GM12875 (cell line): ENCODE data around the gene MAP2.

Experiments used
- H3K4me3 ChIP-seq: one replicate; pipeline ENCODE4 v1.5.1; 2011; ENCODE audit warnings: low read depth, low read length, control low read depth
- CTCF ChIP-seq: IDR thresholded peaks from 2 replicates; pipeline ENCODE4 v1.5.1; 2011; ENCODE audit warnings: low read depth, mild to moderate bottlenecking, control low read depth, inconsistent platforms, low read length, moderate library complexity, borderline replicate concordance; ENCODE audit not compliant: insufficient read depth

Gene MAP2

DNA sequence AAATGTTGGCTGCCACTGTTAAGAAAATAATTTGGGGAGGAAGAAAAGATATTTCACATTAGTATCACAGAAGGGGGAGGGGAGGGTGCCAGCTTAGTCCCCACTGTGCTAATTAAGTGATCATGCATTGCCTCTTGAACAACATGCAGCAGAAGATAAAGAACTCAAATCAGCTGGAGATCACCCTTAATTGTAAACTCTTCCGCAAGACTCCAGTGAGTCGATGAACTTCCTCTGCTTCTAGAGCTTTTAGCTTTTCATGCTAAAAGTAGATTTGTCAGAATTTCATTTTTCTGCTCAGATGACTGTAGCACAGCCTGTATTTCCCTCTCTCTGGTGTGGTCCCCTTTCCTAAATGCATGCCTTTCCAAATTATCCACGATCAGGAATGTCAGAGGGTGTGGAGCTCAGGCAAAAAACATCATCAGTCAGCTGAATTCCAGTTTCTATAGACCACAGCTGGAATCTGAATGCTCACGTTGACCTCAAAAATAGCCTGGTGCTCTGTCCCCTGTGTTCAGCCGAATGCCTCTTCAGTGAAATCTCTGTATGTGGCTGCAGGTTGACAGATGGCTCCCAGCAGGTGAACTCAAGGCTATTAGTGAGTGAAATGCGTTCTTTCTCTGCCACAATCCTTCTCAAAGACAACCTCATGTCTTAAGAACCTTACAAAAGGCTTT is 191.0 kb downstream of the MAP2 start:
- H3K4me3 ChIP-seq, result no peak overlapping the region
- TF ChIP-seq CTCF, result no peak

DNA sequence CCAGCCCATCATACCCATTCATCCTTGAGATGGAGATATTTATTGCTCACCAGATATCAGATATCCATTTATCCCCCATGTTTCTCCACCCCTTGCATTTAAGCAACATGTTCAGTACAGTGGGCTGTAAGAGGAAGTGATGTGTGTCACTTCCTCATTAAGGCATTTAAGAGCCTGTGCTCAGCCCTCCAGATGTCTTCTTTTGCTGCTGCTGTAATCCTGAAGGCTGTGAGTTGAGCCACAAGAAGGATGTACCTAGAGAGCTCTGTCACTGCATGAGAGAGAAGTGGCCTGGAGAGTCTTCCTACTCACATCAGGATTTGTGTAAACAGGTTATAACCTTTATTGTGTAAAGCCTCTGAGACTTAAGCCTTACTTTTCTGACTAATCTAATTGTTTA is 195.9 kb downstream of the MAP2 start:
- H3K4me3 ChIP-seq, result no peak overlapping the region
- TF ChIP-seq CTCF, result no peak

DNA sequence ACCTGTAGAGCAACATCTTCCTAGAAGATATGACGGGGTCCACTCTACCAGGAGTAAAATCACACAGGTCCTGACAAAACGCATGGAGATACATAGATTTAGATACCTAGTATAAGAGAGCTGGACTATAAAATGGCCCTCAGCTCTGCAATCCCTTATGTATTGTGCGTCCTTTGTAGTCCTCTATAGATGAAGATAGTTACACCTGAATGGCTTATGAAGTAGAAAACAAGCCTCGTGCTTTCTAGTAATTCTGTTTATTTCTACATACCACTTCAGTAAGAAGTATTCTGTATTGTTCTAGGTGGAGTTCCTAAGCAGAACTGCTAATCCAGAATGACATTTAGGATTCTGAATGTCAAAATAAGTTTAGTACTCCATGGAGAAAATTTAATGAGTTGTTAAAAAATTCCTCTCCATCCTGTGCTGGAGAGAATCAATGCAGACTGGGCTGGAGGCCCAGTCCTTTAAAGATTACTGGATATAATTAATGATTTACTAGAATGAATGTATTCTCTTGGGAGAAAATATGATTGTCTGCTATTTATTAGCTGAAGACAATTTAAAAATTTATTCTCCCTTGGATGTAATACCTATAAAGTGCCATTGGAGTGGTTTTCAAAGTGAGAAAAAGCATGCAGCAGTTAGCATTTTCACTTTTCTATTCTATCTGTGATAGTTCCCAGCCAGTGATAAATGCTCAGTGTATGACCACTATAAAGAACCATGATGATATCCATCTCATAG is 200.5 kb downstream of the MAP2 start:
- no peak for TF ChIP-seq CTCF

GRCh38 chr2:209629597-209629996 is 205.8 kb downstream of the MAP2 start:
- no peak for TF ChIP-seq CTCF
- H3K4me3 ChIP-seq, result no peak overlapping the region

More for the DNA sequence above, 200.5 kb downstream of the MAP2 start:
- no peak overlapping the region for H3K4me3 ChIP-seq

GRCh38 chr2:209633911-209634310 is 210.1 kb downstream of the MAP2 start:
- no peak overlapping the region for H3K4me3 ChIP-seq
- TF ChIP-seq CTCF, result no peak

GRCh38 chr2:209636076-209636475 is 212.2 kb downstream of the MAP2 start:
- no peak for TF ChIP-seq CTCF
- no peak overlapping the region for H3K4me3 ChIP-seq

- TF ChIP-seq CTCF, result no peak
- H3K4me3 ChIP-seq, result no peak overlapping the region
These were observed 213.4 kb downstream of the MAP2 start for GRCh38 chr2:209637293-209637692.
